Vagina (tissue), 2 donors: Measurements from ENCODE around the gene SNED1.

Experiments used
- CTCF ChIP-seq, 3 experiments: fragments of 450-650 bp in 2 of 3; fragments of 200-600 bp in 1 of 3; sonication (generic) in 1 of 3; IDR thresholded peaks; one replicate each; pipeline ENCODE4 v1.5.1; 2017 to 2019; ENCODE audit warnings: antibody characterized with exemption in 3 of 3, mild to moderate bottlenecking in 2 of 3, moderate library complexity in 2 of 3
- POLR2A ChIP-seq, 2 donors: fragments of 450-650 bp; IDR thresholded peaks; one replicate each; pipeline ENCODE4 v1.6.1; 2017; ENCODE audit warnings: antibody characterized with exemption in 2 of 2, mild to moderate bottlenecking in 2 of 2, moderate library complexity in 2 of 2
- POLR2AphosphoS5 ChIP-seq, 2 donors: sonication (generic); formaldehyde crosslinking; IDR thresholded peaks; one replicate each; pipeline ENCODE4 v1.9.0; 2017; ENCODE audit warnings: antibody characterized with exemption in 2 of 2, mild to moderate bottlenecking in 2 of 2, low read depth in 1 of 2; ENCODE audit not compliant: insufficient read depth in 1 of 2

DNA sequence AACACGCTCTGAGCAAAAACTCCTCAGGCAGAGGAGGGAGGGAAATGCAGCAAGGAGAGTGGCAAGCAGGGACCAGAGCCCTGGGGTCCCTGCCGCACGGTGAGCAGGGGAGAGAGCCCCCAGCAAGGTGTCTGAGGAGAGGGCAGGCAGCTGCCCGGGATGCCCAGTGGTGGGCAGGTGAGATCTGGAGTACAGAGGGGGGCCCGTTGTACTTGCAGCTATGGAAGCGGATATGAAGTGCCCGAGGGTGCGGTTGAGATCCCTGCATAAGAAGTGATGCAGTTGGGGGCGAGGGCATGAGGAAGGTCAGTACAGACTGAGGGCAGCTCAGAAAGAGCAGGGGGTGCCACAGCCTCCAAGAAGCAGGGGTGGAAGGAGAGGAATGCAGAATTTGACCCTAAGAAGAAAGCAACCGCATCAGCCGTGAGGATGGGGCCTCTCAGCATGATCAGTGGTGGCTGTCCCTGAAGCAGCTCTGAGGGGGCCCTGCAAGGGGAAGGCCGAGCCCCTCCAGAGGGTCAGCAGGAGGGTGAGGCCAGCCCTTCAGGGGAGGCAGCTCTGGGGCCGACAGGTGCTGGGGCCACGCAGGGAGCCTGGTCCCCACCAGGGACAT is 74.2 kb downstream of the SNED1 start:
- TF ChIP-seq POLR2A (IDR thresholded peaks at IDR 0.05), result no peak
- no peak for TF ChIP-seq CTCF (IDR thresholded peaks at IDR 0.05)
- no peak for TF ChIP-seq POLR2AphosphoS5 (IDR thresholded peaks at IDR 0.05; ENCODE audit: insufficient read depth in 1 of 2, low read depth in 1 of 2)
